Hematopoietic multipotent progenitor cell treated with erythropoietin and hydrocortisone succinate and interleukin-3 and kit ligand, for 8 days (in vitro differentiated cells): ENCODE measurements around the gene HSF2BP.
"Not testable (repeated sequence)": the region's sequence is repeated elsewhere in the genome, so short reads cannot be mapped to it uniquely, and the experiment has no call there.

Experiments
- DNase-seq: peaks from one replicate; pipeline ENCODE4 v3.0.0-alpha.2; 2015

The HSF2BP gene

GRCh38 chr21:43616861-43617260, 42.4 kb downstream of the HSF2BP start:
- not testable (repeated sequence) for DNase-seq

GRCh38 chr21:43614839-43615238, 44.4 kb downstream of the HSF2BP start:
- no peak for DNase-seq

- peak; percentile 65 for DNase-seq
Measured at GRCh38 chr21:43613755-43614638, 45.3 kb downstream of the HSF2BP start.

- peak; percentile 54 for DNase-seq
Measured at GRCh38 chr21:43611598-43612369, 47.5 kb downstream of the HSF2BP start.

GRCh38 chr21:43609501-43610340, 49.6 kb downstream of the HSF2BP start:
- peak; percentile 58 for DNase-seq

- DNase-seq = no peak
Measured at GRCh38 chr21:43608664-43609063, 50.6 kb downstream of the HSF2BP start.

GRCh38 chr21:43608225-43608624, 51.1 kb downstream of the HSF2BP start:
- DNase-seq = no peak

GRCh38 chr21:43605320-43606215, 53.7 kb downstream of the HSF2BP start:
- no peak for DNase-seq

- DNase-seq = no peak
Measured at GRCh38 chr21:43604505-43605204, 54.6 kb downstream of the HSF2BP start.

GRCh38 chr21:43603641-43604504, 55.4 kb downstream of the HSF2BP start:
- no peak for DNase-seq

- DNase-seq = no peak
Measured at GRCh38 chr21:43603233-43603626, 56.1 kb downstream of the HSF2BP start.

GRCh38 chr21:43602266-43603232, 56.7 kb downstream of the HSF2BP start:
- DNase-seq = no peak

- no peak for DNase-seq
Measured at GRCh38 chr21:43600642-43601402, 58.5 kb downstream of the HSF2BP start.

GRCh38 chr21:43599728-43600127, 59.6 kb downstream of the HSF2BP start:
- DNase-seq = no peak

GRCh38 chr21:43598416-43599120, 60.7 kb downstream of the HSF2BP start:
- no peak for DNase-seq

- no peak for DNase-seq
Measured at GRCh38 chr21:43597540-43598250, 61.6 kb downstream of the HSF2BP start.

- no peak for DNase-seq
Measured at GRCh38 chr21:43597052-43597451, 62.2 kb downstream of the HSF2BP start.
